Left forelimb (tissue), 1 donor: Measurements from ENCODE around the gene AKAP8L.

Experiments used
- DNase-seq: peaks from one replicate; pipeline ENCODE4 v3.0.0-alpha.2; 2018; ENCODE audit warnings: low spot score

Gene AKAP8L

GRCh38 chr19:15432629-15433518 is 14.1 kb upstream of the AKAP8L start:
- DNase-seq, result peak; percentile 96

GRCh38 chr19:15432018-15432494 is 13.3 kb upstream of the AKAP8L start:
- DNase-seq, result no peak

DNA sequence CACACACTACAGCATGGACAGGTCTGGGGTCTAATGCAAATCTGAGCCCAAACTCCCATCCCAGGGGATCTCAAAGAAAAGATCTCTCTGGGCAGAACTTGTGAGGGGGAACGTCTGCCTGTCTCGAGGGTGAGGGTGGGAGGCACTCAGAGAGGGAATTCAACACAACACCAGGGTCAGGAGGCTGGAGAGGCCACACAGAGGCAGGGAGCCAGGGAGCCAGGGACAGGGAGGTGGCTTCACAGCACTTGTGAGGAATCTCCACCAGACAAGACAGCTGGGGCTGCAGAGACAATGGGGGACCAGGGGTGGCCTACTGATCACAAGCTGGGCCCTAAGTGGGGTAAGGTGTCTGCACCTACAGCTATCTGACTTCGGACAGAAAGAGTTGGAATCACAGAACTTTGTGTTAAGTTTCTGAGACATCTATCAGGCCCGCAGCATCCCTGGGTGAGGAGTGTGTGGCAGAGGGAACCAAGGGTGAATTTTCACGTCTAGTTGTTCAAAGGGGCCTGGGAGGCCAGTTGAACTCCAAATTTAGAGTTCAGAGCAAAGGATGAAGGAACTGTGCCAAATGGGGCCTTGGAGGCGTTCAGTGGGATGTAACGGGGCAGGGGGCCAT is 12.7 kb upstream of the AKAP8L start:
- no peak for DNase-seq

GRCh38 chr19:15430526-15431120 is 11.8 kb upstream of the AKAP8L start:
- DNase-seq, result no peak

GRCh38 chr19:15429825-15430467 is 11.2 kb upstream of the AKAP8L start:
- no peak for DNase-seq

DNA sequence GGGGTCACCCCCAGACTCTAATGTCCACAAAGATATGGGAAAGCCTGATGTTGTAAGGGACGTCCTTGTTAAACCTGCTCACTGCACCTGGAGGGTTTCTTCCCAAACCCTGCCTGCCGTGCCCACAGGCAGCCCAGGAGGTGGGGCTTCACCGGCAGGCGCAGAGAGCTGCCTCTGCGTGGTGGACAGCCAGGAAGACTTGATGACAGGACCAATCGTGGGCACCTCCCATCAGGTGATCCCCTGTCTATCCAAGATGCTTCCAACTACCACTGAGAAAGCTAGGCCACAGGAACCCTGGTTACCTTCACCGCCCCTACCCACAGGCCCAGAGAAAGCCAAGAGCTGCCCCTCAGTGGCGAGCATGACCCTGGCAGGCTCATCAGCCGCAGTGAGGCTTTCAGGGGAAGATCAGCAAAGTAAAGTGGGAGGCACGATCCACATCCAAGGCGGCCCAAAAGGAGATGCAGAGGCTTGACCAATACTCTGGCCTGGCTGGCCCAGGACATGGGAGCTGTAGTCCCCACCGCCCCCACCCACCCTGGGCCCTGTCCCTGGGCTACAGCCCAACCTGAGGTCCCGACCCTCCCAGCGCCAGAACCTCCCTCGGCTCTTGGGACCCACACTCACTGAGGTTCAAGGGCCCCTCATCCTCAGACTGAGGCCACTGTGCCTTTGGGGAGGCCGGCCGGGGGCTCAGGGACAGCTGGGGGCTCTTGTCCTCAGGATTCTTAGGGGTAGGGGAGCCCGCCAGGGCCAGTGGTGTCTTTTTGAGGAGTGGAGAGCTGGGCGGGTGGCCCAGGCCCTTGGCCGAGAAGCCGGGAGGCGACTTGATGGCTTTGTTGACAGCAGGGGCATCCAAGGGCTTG is 10.4 kb upstream of the AKAP8L start:
- DNase-seq, result no peak

DNA sequence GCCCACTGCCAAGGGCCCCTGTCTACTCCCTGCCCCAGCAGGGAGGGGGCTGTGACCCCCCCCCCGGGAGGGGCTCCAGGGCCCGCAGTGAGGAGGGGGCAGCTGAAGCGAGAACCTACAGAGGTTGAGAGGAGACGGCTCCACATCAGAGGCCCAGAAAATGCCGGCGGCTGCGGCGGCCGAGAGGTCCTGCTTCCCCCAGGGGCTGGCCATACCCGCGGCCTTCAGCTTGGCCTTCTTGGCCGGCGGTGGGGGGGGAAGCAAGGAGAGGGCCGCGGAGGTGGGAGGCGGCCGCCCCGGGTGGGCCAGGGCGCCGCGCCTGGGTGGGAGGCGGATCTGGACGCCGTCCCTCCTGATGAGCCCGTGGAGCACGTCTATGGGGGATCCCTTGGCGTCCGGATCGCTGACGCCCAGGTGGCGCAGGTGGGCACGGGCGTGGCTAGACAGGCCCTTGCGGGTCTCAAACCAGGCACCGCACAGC is 9.2 kb upstream of the AKAP8L start:
- no peak for DNase-seq

DNA sequence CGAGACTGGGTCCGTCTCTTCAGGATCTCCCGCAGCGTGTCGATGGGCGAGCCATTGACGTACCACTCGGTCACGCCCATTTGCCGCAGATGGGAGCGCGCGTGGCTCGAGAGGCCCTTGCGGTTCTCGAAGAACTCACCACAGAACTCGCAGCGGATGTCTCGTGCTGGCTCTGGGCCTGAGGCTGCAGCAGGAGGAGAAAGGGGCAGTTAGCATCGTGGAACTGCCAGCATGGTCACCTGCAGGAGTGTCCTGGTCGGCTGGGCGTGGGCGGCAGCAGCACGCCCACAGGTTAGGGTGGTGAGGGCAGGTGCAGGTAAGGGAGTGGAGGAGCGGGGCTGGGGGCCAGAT is 8.5 kb upstream of the AKAP8L start:
- DNase-seq, result no peak

DNA sequence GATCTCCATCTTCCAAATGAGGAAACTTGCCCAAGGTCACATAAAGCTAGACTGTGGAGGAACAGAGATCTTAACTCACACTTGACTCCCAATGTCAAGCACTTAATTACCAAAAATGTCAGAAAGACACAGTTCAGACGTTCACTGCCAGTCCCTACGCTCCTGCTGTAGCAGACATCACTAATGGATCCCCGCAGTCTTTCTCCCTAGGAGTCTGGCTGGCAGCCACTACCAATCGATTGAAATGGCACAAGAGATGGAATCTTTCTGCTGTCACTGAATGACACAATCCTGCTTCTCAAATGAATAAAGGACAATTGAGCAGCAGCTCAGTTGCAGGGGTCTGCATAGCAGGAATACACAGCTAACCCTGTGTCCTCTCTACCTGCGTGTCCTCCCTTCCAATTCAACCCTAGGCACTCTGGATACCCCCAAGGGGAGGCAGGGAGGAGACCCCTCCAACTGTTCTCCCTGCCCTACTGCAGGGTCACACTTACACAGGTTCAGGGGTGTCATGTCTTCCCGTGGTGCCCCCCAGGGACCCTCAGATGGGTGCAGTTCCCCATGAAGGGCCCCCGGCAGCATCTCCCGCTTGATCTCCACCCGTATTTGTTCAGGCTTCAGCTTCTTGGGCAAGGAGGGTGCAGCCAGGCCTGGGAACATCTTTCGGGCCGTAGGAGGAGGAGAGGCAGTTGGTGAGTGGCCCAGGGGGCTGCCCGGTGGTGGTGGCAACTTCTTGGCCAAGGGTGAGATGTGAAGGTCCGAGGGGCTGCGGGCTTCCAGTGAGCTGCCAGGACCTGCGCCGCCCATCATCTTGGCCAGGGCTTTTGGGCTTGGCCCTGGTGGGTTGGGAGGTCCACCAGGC is 7.9 kb upstream of the AKAP8L start:
- no peak for DNase-seq

DNA sequence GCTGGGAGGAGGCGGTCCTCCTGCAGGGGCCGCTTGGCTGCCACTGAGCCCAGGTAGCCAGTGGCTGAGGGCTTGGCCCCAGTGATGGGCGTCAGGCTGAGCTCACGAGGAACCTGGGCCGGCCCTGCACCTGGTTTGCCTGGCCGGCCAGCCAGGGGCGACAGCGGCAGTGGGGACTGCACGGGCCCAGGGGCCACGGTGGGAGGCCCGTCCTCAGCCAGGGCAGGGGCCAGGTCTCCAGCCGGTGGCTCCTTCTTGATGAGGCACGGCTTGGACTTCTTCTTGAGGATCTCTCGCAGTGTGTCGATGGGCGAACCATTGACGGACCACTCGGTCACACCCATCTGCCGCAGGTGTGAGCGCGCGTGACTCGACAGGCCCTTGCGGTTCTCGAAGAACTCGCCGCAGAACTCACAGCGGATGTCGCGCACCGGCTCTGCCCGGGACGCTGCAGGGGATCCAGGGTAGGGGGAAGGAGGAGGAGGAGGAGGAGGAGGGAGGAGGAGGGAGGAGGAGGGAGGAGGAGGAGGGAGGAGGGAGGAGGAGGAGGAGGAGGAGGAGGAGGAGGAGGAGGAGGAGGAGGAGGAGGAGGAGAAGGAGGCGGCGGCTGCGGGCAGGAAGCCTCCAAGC is 6.6 kb upstream of the AKAP8L start:
- no peak for DNase-seq

DNA sequence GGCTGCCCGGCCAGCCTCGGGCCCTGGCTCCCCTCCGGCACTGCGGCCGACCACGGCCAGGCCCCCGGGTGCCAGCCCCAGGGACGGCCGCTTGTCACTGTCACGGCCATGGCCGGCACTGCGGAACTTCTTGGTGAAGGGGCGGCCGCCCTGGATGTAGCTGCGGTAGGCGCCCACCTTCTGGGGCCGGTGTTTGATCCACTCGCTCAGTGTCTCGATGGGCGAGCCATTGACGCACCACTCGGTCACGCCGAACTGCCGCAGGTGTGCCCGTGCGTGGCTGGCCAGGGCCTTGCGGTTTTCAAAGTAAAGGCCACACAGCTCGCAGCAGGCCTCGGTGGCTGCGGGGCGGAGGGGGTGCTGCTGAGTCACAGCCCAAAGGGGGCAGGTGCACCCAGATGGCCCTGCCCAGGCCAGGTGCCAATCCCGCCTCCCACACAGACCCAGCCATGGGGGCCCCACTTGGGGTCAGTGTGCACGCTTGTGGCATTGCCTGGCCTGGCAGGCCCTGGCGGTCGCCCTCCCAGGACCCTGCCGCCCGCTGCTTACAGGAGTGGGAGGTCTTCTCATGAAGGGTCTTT is 6.0 kb upstream of the AKAP8L start:
- no peak for DNase-seq

- DNase-seq, result no peak
These were observed 5.3 kb upstream of the AKAP8L start for GRCh38 chr19:15424121-15424520.

DNA sequence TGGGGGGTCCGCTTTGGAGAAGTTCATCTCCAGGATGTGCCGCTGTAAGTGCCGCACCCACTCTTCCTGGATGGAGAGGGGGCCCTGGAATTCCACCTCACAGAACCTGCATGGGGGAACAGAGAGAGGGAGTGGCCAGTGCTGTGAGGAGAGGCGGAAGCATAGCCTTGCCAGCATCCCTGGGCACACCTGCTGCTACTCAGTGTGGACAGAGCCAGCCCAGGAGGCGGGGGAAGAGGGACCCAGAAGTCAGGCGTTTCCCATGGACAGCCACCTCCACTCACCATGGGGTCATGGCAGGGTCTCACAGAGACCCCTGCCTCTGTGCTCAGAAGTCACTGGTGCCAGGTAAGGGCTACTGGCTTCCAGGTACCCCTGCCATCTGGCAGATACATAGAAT is 4.3 kb upstream of the AKAP8L start:
- no peak for DNase-seq

GRCh38 chr19:15422296-15423075 is 3.7 kb upstream of the AKAP8L start:
- no peak for DNase-seq

GRCh38 chr19:15421721-15422260 is 3.0 kb upstream of the AKAP8L start:
- peak; percentile 79 for DNase-seq

DNA sequence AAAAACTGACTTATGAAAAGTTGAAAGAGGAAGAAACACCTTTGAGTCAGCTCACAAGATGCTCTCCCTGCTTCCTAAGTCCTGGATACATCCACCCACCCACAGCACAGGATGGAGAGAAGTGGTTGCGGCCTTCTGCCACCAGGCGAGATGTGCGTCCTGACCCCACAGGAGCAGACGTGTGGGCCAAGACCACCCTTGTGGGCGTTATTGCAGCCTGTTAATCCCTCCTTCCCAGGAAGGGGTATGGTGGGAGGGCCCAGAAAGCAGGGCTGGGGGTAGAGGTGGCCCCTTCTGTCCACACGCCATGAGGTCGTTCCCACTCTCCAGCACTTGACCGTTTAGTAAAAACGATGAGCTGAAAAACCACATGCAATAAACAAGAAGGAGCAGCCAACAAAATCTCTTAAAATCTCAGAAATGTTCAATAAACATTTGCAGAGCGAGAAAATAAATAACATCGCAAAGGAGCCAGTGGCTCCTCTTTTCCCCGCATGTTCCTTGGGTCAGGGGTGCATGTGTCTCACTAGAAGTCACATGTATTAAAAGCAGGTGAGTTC is 2.4 kb upstream of the AKAP8L start:
- DNase-seq, result no peak

DNA sequence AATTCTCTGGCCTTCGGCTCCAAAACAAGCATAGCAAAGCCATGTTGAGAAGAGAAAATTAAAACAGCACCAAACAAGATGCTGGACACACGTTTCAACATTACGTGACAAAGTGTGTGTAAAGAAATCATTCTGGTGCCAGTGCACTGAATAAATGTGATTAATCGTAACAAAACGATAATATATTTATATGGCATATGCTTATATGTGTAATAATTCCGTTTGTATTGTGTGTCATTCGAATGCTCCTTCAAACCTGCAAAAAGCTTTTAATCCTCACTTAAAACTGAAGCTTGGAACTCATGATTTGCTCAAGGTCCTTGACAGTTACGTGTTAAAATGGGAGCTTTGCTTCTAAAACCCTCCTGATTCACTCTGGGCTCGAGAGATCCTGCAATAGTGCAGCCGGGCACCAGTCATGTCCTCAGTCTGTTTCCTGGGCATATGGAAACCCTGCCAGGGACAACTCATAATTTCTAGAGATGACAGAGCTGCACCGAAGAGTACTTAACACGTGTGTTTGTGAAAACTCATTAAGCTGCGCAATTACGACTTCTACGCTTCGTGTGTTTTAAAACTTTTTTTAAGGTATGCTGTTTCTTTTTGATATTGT is 731 bp upstream of the AKAP8L start:
- DNase-seq, result no peak

GRCh38 chr19:15418231-15418578 is 583 bp downstream of the AKAP8L start:
- no peak for DNase-seq
